RWPE2 (cell line): ENCODE data around the gene PFDN4.

Source experiments
- ATAC-seq: fragments of 200-7000 bp; cut with Tn5 transposase; 3 replicates; pipeline ENCODE4 v1.9.1; 2021; ENCODE audit warnings: low read depth
- DNase-seq: peaks from one replicate; pipeline ENCODE4 v3.0.0-alpha.2; 2020; ENCODE audit warnings: low spot score
- H3K27ac ChIP-seq: fragments of 450-650 bp; 2 replicates; pipeline ENCODE4 v1.5.1; 2017; ENCODE audit warnings: mild to moderate bottlenecking; ENCODE audit not compliant: poor library complexity, severe bottlenecking
- H3K27me3 ChIP-seq: fragments of 250-450 bp; sonication (Bioruptor Pico); 2 replicates; pipeline ENCODE4 v1.5.1; 2021; ENCODE audit warnings: mild to moderate bottlenecking, moderate library complexity; ENCODE audit not compliant: insufficient read depth, poor library complexity, severe bottlenecking
- H3K36me3 ChIP-seq: fragments of 250-450 bp; sonication (Bioruptor Pico); 2 replicates; pipeline ENCODE4 v1.5.1; 2020; ENCODE audit warnings: low read depth, mild to moderate bottlenecking, moderate library complexity
- H3K4me1 ChIP-seq: fragments of 250-450 bp; sonication (Bioruptor Pico); 2 replicates; pipeline ENCODE4 v1.5.1; 2021; ENCODE audit warnings: mild to moderate bottlenecking, moderate library complexity; ENCODE audit not compliant: insufficient read depth, poor library complexity, severe bottlenecking
- H3K4me3 ChIP-seq: fragments of 250-450 bp; sonication (Bioruptor Pico); 2 replicates; pipeline ENCODE4 v1.5.1; 2021; ENCODE audit warnings: mild to moderate bottlenecking, moderate library complexity; ENCODE audit not compliant: severe bottlenecking
- H3K9me3 ChIP-seq: fragments of 250-450 bp; sonication (Bioruptor Pico); 2 replicates; pipeline ENCODE4 v1.5.1; 2021; ENCODE audit warnings: mild to moderate bottlenecking, moderate library complexity; ENCODE audit not compliant: severe bottlenecking
- CTCF ChIP-seq: fragments of 450-650 bp; IDR thresholded peaks from one replicate; pipeline ENCODE4 v1.5.1; 2017; ENCODE audit warnings: mild to moderate bottlenecking, moderate library complexity; ENCODE audit not compliant: poor library complexity, severe bottlenecking

PFDN4 gene

GRCh38 chr20:54197621-54198604 is 10.0 kb upstream of the PFDN4 start:
- peak; percentile 100 for TF ChIP-seq CTCF
- DNase-seq (no peak), ATAC-seq (peak; percentile 69)
- no peaks in the 10 kb centered on the region for H3K27me3 ChIP-seq
- H3K4me1 ChIP-seq, result peaks cover 25% of the 10 kb centered on the region
- no peaks in the 10 kb centered on the region for H3K9me3 ChIP-seq
- no peak overlapping the region for H3K4me3 ChIP-seq
- no peaks in the 10 kb centered on the region for H3K36me3 ChIP-seq
- H3K27ac ChIP-seq, result peak overlapping the region; percentile 9

- no peak for DNase-seq
- no peaks in the 10 kb centered on the region for H3K9me3 ChIP-seq
- no peaks in the 10 kb centered on the region for H3K27me3 ChIP-seq
- peaks cover 24% of the 10 kb centered on the region for H3K4me1 ChIP-seq
- TF ChIP-seq CTCF, result no peak
- no peak overlapping the region for H3K27ac ChIP-seq
- H3K36me3 ChIP-seq, result no peaks in the 10 kb centered on the region
- ATAC-seq, result no peak
- no peak overlapping the region for H3K4me3 ChIP-seq
Measured at GRCh38 chr20:54199283-54199682, 8.6 kb upstream of the PFDN4 start.

- Histone ChIP-seq H3K4me3 (no peak overlapping the region), H3K9me3 (no peaks in the 10 kb centered on the region), H3K4me1 (peaks cover 19% of the 10 kb centered on the region), H3K27ac (no peak overlapping the region), H3K27me3 (no peaks in the 10 kb centered on the region), H3K36me3 (no peaks in the 10 kb centered on the region)
- TF ChIP-seq CTCF, result peak; percentile 100
- DNase-seq (no peak), ATAC-seq (peak; percentile 46)
Measured at GRCh38 chr20:54199721-54200176, 8.1 kb upstream of the PFDN4 start.

- no peak overlapping the region for H3K4me3 ChIP-seq
- no peak overlapping the region for H3K27ac ChIP-seq
- H3K27me3 ChIP-seq, result no peaks in the 10 kb centered on the region
- TF ChIP-seq CTCF, result no peak
- DNase-seq (no peak), ATAC-seq (0 out of 3 replicates have a peak, but pooled peaks have one; percentile 8)
- no peaks in the 10 kb centered on the region for H3K36me3 ChIP-seq
- peaks cover 15% of the 10 kb centered on the region for H3K4me1 ChIP-seq
- H3K9me3 ChIP-seq, result no peaks in the 10 kb centered on the region
Measured at GRCh38 chr20:54200487-54201267, 7.2 kb upstream of the PFDN4 start.
